HG03025 (cell line): ENCODE data around the gene ARHGEF28.

ENCODE experiments used
- ATAC-seq: cut with Tn5 transposase; IDR thresholded peaks from one replicate; pipeline ENCODE4 v1.9.1; 2021; ENCODE audit warnings: mild to moderate bottlenecking, moderate library complexity; ENCODE audit not compliant: unreplicated experiment, low FRiP score

Gene ARHGEF28

DNA sequence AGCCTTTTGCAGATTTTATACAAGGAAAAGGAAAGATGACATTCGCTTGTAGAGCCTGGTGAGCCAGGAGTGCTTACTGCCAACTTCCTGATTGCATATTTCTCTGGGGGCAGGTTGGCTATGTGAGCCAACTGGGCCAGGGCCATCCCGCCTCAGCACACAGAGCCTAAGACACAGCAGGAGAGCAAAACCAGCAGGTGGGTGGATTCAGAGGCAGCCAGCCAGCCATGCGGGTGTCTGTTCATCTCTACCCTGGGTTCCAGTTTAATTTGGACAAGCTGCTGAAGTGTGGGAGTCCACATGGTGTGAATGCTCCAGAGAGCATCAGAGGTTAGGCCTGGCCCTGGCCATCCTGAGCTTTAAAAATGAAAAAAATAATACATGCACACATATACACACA lies 291.4 kb downstream of the ARHGEF28 start:
- ATAC-seq = no peak

DNA sequence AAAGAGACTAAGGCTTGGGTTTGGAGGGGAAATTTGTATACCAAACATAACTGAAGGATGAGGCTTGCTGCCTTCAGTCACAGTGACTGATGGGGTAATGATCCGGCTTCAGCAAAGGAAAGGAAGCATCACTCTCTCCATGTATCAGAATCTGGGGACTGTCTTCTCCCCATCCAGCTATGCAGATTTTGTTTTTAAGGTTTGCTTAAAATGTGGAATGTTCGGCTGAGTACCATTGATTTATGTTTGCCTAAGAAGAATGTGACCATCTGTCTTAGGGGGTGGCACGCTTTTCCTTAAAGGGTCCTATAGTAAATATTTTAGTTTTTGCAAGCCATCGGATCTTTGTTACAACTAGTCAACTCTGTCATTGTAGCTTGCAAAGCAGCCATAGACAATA lies 291.9 kb downstream of the ARHGEF28 start:
- no peak for ATAC-seq

DNA sequence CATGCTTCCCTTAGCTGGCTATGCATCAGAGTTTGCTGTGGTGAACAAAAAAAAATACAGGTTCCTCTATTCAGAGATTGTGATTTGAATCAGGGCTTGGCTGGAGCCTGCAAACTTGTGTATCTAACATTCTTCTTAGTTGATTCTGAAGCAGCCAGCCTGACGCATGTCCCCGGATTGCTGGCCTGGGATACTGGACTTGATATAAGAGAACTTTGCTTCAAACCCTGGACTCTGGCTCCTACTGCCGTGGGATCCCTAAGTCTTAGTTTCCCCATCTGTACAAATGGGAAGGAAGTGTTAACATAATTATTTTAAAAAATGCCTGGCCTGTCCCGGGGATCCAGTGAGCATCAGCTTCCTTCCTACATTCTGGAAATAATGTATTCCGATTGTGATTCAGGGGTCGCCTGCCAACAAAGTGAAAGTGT lies 292.8 kb downstream of the ARHGEF28 start:
- ATAC-seq = no peak

DNA sequence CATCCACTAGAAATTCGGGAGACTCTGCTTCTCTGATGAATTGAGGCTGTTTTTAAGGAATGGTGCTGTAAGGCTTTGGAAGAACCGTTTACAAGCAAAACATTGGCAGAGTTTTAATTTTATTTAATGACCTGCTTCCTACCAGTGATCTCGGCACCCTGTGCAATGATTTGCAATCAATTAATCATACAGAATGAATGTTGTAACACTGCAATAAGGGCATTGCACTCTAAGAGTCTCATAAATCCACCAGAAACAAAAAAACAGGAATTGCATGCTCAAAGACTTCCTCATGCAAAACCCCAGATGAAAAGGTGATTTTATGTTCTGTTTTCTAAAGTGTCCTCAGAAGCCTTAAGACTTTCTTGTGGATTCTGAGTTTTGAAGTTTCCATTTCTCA lies 295.7 kb downstream of the ARHGEF28 start:
- ATAC-seq = no peak

DNA sequence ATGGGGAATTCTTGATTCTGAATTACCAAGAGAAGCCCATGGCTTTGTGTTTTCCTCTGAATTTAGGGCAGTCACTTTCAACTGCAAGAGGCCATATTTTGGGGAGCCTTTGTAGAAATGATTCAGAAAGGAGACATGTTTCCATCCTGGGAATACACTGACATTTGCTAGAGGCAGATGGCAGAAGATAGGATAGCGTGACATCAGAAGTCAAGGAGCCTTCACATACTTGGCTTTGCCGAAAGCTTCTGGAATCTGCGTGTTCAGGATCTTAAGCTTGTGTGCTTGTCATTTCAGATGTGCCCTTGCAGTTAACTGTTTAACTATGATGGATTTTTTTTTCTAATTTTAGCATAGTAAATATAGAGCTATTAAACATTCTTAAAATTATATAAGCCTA lies 296.2 kb downstream of the ARHGEF28 start:
- ATAC-seq = no peak

DNA sequence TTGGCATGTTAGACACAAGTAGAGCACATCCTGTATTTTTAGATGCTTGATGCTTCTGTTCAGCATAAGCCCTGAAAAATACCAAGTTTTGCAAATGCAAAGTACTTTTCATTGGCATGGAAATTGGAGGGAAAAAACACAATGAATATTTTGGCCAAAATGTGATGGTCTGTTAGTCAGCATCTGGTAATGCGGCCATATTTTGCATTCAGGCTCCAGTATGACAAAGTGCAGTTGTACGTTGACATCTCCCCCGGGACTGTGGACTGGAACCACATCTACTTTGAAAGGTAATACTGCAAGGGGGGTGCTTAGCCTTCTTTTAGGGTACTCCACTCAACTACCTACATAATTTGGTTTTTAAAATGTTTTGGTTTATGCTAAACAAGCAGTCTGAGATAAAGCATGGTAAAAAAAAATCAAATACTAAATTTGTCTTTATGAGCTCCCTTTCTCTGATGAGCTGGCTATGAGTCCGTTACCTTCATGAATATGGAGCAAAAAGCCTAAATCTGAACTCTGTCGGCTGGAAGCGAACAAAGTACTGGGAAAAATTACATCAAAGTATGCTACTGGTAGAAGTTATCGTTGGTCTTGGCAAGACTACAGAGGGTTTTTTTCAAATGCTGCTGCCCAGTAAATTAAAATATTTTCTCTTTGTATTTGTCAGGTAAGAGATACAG lies 297.0 kb downstream of the ARHGEF28 start:
- ATAC-seq = no peak

DNA sequence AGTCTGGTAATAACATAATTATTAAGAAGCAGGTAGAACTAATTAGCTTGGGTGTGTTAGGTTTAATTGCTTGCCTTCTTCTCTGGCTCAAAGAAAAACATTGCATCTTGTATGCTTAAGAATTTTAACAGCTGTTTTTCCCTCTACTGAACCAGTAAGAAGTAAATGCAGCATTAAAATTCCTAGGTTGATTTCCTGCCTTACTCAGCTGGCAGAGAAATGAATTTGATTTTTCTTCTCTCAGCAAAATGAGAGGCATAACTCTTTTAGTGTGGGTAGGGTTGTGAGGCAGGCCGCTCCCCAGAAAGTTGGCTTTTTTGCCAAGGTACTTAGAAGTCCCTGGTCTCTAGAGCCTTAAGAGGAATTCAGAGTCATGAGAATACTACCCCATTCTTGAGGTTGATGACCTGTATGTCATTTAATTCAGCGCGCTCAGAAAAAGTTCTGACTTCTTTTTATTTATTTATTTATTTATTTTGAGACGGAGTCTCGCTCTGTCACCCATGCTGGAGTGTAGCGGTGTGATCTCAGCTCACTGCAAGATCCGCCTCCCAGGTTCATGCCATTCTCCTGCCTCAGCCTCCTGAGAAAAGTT lies 302.6 kb downstream of the ARHGEF28 start:
- no peak for ATAC-seq

DNA sequence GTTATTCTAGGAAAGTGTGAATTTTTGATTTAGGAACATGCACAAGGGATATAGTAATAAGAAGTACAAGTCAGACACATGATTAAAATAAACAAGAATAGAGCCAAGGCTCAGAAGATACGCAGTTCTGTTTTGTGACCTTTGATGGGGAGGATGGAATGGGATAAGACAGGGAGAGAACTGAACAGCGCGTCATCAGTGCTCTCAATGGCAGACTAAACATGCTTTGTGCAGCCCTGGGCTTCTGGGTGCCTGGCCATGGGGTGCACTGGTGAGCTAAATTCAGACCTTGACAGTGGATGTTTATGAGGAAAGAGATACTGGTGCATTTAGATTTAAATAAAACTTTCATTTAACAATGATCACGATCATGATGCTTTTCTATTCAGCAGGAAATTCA lies 309.7 kb downstream of the ARHGEF28 start:
- no peak for ATAC-seq

DNA sequence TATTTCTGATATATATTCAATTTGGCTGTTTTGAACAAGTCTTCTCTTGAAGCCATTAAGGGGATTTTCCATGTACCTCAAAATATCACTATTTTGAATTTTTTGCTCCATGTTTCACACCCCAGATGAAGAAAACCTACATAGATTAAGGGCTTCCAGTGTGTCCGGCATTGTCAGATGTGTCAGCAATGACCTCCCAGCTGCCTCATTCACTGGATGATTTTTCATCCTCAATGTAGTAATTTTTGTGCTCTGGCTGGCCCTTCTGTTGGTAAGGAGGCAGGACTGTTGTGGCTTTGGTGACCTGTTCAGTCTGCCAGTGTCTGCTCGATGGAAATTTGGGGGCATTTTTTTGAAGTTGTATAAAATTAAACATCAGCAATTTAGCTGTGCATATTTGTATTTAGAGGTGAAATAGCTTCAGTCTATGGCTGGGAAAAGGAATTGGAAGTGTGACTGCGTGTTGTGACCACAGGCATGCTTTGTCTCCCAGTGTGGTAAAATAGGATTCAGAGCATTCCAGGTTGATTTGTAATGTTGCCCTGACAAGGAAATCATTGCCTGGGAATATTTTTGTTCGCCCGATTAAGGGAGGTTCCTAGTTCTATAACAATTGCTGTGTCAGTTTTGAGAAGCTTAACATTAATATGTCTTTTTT lies 312.4 kb downstream of the ARHGEF28 start:
- no peak for ATAC-seq

DNA sequence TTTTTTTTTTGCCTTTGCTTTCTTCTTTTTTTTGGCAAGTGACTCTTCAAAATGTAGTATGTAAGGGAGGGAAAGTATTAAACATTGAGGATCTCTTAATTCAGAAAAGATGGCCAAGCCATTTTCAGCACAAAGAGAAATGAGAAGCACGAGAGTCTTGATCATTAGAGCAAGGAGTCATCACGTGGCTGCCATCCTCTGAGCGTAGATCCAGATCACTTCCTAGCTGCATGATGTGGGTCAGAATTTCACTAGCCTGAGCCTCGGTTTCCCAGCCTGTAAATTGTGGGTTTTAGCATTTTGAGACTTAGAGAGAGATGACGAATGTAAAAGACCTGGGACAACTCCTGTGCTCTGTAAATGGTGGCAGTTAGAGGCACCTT lies 312.9 kb downstream of the ARHGEF28 start:
- no peak for ATAC-seq

DNA sequence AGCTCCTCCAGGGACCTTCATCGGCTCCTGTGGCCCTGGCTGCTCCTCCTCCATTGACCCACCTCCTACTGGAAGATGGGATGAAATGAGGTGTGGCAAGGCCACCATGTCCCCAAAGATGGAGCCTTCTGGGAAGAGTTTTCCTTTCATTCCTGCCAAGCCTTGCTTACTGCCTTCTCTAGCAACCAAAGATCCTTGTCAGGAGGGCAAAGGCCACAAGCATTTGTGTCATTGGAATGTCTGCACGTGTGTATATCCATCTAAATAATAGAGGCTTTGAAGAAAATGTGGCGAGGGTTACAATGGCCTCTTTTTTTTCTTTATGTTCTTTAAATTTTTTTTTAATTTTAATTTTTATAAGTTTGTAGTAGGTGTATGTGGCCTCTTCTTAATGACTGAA lies 313.6 kb downstream of the ARHGEF28 start:
- ATAC-seq = no peak

DNA sequence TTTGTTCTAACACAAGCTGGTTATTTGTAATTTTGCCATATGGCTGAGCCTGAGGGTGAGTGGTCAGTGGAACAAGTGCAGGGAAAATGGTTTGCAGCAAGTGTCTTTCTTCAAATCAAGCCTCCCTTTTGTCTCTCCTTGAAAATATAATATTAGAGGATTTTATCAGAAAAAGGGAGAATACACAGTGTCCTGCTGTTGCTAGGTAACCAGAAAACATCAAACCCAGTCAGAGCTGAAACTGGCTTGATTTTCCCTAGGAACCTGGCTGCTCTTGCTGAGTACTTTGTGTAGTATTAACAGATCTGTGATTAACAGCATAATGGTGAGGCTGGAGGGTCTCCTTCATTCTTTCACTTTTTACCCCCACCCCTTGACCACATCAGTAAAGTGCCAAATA lies 314.0 kb downstream of the ARHGEF28 start:
- no peak for ATAC-seq

DNA sequence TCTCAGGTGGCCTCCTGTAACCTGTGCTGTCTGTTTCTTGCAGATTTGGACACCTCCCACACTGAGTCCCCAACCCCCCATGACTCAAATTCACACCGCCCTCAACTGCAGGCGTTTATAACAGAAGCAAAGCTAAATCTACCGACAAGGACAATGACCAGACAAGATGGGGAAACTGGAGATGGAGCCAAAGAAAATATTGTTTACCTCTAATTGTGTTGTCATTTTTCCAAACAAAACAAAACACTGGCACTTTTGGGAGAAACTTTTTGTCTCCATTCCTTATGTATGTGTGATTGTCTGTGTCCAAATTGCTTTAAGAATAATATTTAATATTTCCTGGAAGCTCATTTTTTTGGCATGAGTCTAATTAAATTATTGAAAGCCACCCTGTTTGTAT lies 314.8 kb downstream of the ARHGEF28 start:
- no peak for ATAC-seq

DNA sequence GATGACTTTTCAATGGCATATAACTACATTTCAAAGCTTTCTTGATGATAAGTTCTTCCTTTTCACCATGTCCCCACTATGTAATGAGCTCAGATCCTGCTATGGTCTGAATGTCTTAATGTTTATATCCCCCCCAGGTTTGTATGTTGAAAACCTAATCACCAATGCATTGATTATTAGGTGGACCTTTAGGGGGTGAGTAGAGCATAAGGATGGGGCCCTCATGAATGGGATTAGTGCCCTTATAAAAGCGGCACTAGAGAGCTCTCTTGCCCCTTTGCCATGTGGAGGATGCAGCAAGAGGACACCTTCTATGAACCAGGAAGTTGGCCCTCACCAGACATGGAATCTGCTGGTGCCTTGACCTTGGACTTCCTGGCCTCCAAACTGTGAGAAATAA lies 316.8 kb downstream of the ARHGEF28 start:
- no peak for ATAC-seq

DNA sequence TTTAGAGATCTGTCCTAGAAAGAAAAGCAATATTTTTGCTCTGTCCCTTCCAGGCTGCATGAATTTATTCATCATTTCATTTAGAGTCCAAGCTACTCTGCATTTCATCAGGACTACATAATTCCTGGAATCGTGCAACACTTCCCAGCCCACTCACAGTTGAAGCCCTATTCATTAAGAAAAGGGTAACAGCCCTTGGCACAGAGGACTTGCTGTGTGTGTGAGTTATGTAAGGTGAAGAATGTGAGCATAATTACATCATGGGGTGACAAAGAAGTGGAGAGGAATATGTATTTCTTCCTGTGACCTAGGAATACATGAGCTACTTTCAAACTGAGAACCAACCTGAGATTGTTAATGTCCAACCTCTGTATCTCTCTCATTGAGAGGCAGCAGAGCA lies 317.4 kb downstream of the ARHGEF28 start:
- ATAC-seq = no peak

DNA sequence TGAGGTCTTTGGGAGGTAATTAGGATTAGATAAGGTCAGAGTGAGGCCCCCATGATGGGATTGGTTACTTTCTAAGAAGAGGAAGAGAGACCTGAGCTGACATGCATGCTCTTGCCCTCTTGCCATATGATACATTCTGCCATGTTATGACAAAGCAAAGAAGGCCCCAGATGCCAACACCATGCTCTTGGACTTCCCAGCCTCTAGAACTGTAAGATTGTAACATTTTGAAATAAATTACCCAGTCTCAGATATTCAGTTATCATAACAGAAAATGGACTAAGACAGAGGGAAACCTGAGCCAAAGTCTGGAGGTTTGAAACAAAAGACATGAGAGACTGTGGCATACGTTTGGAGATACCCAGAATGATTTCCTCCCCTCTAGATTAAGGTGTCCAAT lies 318.6 kb downstream of the ARHGEF28 start:
- no peak for ATAC-seq

DNA sequence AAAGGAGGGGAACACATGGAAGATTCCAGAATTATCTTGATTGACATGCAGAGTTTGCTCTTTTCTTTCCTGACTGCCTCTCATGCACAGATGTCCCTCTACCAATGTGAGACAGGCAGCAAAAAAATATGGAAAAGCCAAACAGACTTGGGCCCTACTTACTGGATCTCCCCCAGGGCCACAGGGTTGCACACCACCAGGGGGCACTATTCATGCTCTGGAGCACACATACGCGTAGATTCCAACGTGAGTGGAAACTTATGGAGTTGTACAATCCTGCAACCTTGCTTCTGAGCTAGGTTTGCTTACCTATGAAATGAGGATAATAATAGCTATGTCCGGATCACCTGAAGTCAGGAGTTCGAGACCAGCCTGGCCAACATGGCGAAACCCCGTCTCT lies 319.5 kb downstream of the ARHGEF28 start:
- no peak for ATAC-seq

DNA sequence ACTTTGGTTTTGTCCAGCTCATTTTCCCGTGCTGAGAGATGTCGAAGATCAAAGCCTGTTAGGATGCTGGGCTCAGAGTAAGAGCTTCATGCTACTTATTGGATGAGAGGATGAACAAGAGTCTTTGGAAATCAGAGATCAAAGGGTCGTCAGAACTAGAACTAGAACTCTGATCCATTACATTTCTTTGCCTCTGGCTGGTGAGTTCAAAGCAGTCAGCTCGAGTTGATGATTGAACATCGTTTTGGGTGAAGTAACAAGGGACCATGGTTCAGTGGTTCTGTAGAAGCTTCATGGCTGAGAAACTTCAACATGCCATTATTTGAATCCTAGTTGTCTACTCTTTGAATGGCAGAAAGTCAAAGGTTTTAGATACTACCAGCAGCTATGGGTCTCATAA lies 320.3 kb downstream of the ARHGEF28 start:
- ATAC-seq = no peak

DNA sequence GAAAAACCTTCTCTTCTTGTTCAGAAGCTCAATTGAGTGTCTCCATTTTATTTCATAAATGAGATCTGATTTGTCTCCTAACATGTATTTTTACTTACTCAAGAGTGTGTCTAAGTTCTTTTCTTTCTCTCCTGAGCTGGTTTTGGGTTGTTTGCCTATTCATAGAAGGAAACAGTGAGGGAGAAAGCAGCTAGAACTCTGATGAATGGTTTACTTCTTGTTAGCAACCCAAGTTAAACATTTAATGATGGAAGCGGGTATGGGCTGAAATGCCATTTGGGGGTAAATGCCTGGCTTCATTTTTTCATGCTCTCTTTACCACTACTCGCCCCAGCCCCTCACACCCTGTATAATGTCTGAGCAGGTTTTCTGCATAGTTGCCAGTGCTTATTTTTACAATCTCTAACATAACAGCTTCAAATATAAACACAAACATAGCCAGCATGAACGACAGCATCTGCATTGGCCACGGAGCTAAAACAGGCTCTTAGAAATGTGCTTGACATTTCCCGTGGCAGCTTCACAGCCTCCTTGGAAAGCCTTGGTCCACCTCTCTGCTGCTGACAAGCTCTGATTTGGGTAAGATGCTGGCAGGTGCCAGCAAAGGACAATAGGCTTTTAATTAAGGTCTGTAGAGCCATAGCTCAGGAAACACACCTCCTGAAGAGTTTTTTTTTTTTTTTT lies 321.1 kb downstream of the ARHGEF28 start:
- ATAC-seq = no peak

DNA sequence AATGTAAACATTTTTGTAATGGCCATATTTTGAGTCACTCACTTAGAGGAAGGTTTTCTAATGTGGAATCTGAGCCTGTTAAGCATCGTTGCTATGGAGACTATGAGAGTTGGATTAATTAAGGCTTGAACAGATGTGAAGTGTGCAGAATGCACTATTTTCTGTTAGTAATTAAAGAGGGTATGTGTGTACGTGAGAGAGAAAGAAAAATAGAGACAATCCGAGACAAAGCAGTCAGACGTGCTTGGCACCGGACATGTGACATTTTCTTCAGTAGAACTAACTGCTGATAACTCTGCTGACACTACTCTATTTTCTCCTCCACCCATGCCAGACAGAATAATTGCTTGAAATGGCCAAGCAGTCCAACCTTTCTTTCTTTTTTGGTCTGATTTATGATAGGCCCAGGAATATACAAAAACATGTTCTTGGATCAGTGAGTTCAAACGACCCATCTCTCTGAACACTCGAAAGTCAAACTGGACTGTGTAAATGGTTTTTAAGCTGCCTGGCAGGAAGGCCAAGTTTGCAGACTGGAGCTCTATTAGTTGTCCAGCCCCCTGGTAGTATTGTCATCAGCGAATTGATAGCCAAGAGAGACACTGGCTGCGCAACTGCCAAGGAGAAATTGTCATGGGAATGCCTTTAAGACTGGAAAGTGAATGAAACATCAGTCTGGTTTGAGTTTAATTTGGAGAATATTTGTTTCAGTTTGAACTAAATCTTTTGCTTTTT lies 322.1 kb downstream of the ARHGEF28 start:
- ATAC-seq = no peak

DNA sequence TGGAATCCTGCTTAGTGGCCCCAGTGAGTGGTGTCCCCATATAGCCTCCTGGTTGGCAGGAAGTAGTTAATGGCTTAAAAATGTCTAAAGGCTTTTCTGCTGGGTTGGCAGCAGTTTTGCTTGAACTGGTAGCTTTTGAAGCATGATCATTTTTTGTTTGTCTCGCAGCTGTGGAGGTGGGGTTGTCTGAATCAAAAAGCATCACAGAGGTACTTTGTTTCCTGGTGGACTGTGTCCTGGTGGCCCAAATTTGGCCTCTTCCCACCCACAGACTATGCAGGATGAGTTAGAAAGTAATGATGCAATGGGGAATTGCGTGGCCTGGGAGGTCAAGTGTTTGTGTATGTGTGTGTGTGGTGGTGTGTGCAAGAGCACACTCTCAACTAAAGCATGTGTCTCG lies 322.7 kb downstream of the ARHGEF28 start:
- ATAC-seq = no peak
